ENCODE results near the gene NRP1.

GRCh38 chr10:33314811-33315561 is 19.5 kb downstream of the NRP1 start:
- TF ChIP-seq RELA (CRISPR knock-in tag; IDR thresholded peaks at IDR 0.05; ENCODE audit: borderline replicate concordance) (no peak), NFE2L1 (CRISPR knock-in tag; IDR thresholded peaks at IDR 0.05) (no peak), CTCF (IDR thresholded peaks at IDR 0.05) (no peak), JUN (CRISPR knock-in tag; IDR thresholded peaks at IDR 0.05) (no peak), HMGXB4 (CRISPR knock-in tag; IDR thresholded peaks at IDR 0.05) (no peak), FOXJ3 (CRISPR knock-in tag; IDR thresholded peaks at IDR 0.05; ENCODE audit: borderline replicate concordance) (no peak), FOXK1 (CRISPR knock-in tag; IDR thresholded peaks at IDR 0.05) (no peak), SP1 (CRISPR knock-in tag; conservative IDR thresholded peaks at IDR 0.05) (no peak), NR1H2 (CRISPR knock-in tag; IDR thresholded peaks at IDR 0.05) (no peak), FOXP4 (CRISPR knock-in tag; IDR thresholded peaks at IDR 0.05) (no peak)
- TF ChIP-seq, protein P1, sequence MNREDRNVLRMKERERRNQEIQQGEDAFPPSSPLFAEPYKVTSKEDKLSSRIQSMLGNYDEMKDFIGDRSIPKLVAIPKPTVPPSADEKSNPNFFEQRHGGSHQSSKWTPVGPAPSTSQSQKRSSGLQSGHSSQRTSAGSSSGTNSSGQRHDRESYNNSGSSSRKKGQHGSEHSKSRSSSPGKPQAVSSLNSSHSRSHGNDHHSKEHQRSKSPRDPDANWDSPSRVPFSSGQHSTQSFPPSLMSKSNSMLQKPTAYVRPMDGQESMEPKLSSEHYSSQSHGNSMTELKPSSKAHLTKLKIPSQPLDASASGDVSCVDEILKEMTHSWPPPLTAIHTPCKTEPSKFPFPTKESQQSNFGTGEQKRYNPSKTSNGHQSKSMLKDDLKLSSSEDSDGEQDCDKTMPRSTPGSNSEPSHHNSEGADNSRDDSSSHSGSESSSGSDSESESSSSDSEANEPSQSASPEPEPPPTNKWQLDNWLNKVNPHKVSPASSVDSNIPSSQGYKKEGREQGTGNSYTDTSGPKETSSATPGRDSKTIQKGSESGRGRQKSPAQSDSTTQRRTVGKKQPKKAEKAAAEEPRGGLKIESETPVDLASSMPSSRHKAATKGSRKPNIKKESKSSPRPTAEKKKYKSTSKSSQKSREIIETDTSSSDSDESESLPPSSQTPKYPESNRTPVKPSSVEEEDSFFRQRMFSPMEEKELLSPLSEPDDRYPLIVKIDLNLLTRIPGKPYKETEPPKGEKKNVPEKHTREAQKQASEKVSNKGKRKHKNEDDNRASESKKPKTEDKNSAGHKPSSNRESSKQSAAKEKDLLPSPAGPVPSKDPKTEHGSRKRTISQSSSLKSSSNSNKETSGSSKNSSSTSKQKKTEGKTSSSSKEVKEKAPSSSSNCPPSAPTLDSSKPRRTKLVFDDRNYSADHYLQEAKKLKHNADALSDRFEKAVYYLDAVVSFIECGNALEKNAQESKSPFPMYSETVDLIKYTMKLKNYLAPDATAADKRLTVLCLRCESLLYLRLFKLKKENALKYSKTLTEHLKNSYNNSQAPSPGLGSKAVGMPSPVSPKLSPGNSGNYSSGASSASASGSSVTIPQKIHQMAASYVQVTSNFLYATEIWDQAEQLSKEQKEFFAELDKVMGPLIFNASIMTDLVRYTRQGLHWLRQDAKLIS (CRISPR knock-in tag; IDR thresholded peaks at IDR 0.05; ENCODE audit: borderline replicate concordance) = no peak

All from WTC11 (cell line).